ENCODE measurements around the gene CYP2A6. TPM values are rescaled to one million over a fixed set of nuclear protein-coding genes. Genes with fewer than 3 reads are reported as not detected.
"Not testable (repeated sequence)": the region's sequence is repeated elsewhere in the genome, so short reads cannot be mapped to it uniquely, and the experiment has no call there.

The CYP2A6 gene
- total RNA-seq, 4 donors from 2014 or later, result not detected

DNA sequence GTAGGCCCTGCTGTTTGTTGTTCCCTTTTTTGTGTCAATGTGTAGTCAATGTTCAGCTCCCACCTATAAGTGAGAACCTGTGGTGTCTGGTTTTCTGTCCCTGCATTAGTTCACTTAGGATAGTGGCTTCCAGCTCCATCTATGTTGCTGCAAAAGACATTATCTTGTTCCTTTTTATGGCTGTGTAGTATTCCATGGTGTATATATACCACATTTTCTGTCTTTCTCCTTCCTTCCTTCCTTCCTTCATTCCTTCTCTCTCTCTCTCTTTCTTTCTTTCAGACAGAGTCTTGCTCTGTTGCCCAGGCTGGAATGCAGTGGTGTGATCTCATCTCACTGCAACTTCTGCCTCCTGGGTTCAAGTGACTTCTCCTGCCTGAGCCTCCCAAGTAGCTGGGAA, 21.0 kb downstream of the CYP2A6 start:
- Histone ChIP-seq H3K27ac (no peak overlapping the region), H3K4me1 (no peaks in the 10 kb centered on the region), H3K36me3 (peaks cover 0 to 26% of the 10 kb centered on the region in 2 donors), H3K4me3 (no peak overlapping the region), H3K27me3 (no peaks in the 10 kb centered on the region), H3K9me3 (no peaks in the 10 kb centered on the region)
- no peak for TF ChIP-seq EP300 (IDR thresholded peaks at IDR 0.05)
- no peak for TF ChIP-seq POLR2AphosphoS5 (IDR thresholded peaks at IDR 0.05)
- TF ChIP-seq, protein P1, sequence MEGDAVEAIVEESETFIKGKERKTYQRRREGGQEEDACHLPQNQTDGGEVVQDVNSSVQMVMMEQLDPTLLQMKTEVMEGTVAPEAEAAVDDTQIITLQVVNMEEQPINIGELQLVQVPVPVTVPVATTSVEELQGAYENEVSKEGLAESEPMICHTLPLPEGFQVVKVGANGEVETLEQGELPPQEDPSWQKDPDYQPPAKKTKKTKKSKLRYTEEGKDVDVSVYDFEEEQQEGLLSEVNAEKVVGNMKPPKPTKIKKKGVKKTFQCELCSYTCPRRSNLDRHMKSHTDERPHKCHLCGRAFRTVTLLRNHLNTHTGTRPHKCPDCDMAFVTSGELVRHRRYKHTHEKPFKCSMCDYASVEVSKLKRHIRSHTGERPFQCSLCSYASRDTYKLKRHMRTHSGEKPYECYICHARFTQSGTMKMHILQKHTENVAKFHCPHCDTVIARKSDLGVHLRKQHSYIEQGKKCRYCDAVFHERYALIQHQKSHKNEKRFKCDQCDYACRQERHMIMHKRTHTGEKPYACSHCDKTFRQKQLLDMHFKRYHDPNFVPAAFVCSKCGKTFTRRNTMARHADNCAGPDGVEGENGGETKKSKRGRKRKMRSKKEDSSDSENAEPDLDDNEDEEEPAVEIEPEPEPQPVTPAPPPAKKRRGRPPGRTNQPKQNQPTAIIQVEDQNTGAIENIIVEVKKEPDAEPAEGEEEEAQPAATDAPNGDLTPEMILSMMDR (IDR thresholded peaks at IDR 0.05), result no peak
- no peak for TF ChIP-seq POLR2A (IDR thresholded peaks at IDR 0.05)
- no peak for ATAC-seq

DNA sequence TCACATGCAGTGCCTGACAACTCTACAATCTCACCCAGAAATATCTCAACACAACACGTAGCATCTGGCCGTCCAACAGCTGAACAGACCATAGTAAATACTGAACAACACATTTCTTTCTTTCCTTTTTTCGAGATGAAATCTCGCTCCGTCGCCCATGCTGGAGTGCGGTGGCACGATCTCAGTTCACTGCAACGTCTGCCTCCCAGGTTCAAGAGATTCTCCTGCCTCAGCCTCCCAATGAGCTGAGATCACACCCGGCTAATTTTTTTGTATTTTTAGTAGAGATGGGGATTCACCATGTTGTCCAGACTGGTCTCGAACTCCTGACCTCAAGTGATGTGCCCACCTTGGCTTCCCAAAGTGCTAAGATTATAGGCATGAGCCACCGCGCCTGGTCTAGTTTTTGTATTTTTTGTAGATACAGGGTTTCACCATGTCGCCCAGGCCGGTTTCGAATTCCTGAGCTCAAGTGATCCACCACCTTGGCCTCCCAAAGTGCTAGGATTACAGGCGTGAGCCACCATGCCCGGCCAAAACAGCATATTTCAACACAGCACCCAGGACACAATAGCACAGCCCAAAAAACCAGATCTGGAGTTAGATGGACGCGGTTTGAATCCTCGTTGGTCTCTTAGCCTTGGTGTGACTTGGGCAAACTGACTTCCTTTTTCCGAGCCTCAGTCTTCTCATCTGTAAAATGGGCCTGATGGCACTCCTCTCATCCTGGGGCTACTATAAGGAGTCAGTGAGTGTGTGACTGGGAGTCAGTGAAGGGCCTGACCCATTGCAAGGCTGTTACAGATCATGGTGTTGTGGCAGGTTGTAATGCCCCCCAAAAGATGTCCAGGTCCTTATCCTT, 22.6 kb downstream of the CYP2A6 start:
- H3K4me1 ChIP-seq, result peaks cover 0 to 13% (median 0%) of the 10 kb centered on the region in 3 donors
- H3K27ac ChIP-seq, result no peak overlapping the region
- peaks cover 0 to 26% of the 10 kb centered on the region in 2 donors for H3K36me3 ChIP-seq
- no peak overlapping the region for H3K4me3 ChIP-seq
- ATAC-seq, result no peak
- H3K9me3 ChIP-seq, result no peaks in the 10 kb centered on the region
- H3K27me3 ChIP-seq, result no peaks in the 10 kb centered on the region
- TF ChIP-seq, protein P1 (IDR thresholded peaks at IDR 0.05), result no peak
- no peak for TF ChIP-seq POLR2A (IDR thresholded peaks at IDR 0.05)
- no peak for TF ChIP-seq POLR2AphosphoS5 (IDR thresholded peaks at IDR 0.05)
- no peak for TF ChIP-seq EP300 (IDR thresholded peaks at IDR 0.05)
- WGBS, 2 donors (ENCODE audit: low coverage in 1 of 2), result 90 to 93% methylated on average over 12 to 21 of the region's 22 CpGs

DNA sequence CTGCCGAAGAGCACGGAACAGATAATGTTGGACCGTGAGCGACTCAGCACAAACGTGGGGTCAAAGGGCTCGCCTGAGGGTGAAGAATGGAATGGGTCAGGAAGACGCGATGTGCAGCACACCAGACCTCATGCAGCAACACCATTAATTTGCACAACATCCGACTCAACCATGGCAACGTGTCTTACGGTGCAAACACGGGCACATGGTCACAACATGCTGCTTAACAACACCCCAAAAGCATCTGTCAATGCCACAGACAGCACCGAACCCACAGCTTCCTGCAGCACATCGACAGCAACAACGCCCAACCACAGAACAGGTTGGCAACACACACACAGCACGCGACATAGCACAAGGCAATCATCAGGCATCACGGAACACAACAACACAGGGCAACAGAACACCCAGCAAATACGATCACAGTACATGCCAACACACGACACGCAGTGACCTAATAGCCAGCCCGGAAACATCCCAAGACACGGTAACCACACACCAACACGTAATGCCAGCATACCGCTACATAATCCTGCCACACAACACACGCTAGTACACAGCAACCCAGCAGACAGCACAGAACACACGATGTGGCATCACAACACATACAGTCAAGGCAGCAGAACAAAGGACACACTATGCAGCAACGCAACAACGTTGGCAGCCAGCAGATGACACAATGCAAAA, 23.4 kb downstream of the CYP2A6 start:
- not testable (repeated sequence) for H3K9me3 ChIP-seq, H3K27ac ChIP-seq, H3K27me3 ChIP-seq, ATAC-seq, H3K4me3 ChIP-seq
- Histone ChIP-seq H3K4me1 (peaks cover 0 to 19% (median 0%) of the 10 kb centered on the region in 3 donors), H3K36me3 (peaks cover 0 to 26% of the 10 kb centered on the region in 2 donors)
- 88 to 100% methylated on average over 4 to 6 of the region's 29 CpGs for WGBS, 2 donors (ENCODE audit: low coverage in 1 of 2)

DNA sequence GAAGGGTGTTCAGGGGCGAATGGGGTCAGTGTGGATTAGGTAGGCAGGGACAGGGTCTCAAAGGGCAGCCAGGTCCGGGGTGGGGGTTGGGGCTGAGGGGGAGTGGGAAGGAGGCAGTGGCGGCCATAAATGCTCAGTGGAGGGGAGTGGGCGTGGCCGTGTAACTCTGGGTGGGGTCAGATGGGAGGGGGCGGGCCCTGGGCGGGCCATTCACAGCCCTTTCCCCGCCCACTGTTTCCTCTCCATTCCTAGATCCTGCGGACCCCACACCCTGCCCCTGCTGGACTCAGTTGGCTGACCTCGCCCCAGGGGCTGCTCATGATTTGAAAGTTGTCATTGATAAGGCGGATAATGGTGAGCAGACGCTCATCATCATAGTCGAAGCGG, 23.9 kb downstream of the CYP2A6 start:
- H3K27me3 ChIP-seq, H3K27ac ChIP-seq, H3K9me3 ChIP-seq, ATAC-seq, H3K4me3 ChIP-seq: not testable (repeated sequence)
- H3K36me3 ChIP-seq, result peaks cover 0 to 26% of the 10 kb centered on the region in 2 donors
- WGBS, 2 donors (ENCODE audit: low coverage in 1 of 2), result 40% methylated on average over 1 of the region's 14 CpGs; no CpG with 5 or more reads in 1 of the 2 donors
- H3K4me1 ChIP-seq, result peaks cover 0 to 19% (median 0%) of the 10 kb centered on the region in 3 donors

DNA sequence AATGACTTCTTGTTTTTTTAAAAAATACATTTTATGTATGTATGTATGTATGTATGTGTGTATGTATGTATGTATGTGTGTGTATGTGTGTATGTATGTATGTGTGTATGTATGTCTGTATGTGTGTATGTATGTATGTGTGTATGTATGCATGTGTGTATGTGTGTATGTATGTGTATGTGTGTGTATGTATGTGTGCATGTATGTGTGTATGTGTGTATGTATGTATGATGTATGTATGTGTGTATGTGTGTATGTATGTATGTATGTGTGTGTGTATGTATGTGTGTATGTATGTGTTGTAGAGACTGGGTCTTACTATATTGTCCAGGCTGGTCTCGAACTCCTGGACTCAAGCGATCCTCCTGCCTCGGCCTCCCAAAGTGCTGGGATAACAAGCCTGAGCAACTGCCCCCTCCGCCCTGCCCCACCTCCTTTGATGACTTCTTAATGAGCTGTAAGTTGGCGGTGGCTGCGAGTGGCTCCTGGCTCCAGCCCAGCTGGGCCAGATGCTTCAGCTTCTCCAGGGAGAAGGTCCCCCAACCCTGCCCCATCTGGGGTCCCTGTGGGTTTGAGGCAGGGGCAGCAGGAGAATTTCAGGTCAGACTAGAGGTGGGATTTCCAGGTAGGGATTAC, 24.7 kb downstream of the CYP2A6 start:
- not testable (repeated sequence) for ATAC-seq, H3K4me3 ChIP-seq, H3K27ac ChIP-seq, H3K9me3 ChIP-seq, H3K27me3 ChIP-seq
- Histone ChIP-seq H3K36me3 (peaks cover 0 to 26% of the 10 kb centered on the region in 2 donors), H3K4me1 (peaks cover 0 to 19% (median 0%) of the 10 kb centered on the region in 3 donors)
- WGBS, 2 donors (ENCODE audit: low coverage in 1 of 2), result 100% methylated on average over 3 of the region's 6 CpGs; no CpG with 5 or more reads in 1 of the 2 donors

DNA sequence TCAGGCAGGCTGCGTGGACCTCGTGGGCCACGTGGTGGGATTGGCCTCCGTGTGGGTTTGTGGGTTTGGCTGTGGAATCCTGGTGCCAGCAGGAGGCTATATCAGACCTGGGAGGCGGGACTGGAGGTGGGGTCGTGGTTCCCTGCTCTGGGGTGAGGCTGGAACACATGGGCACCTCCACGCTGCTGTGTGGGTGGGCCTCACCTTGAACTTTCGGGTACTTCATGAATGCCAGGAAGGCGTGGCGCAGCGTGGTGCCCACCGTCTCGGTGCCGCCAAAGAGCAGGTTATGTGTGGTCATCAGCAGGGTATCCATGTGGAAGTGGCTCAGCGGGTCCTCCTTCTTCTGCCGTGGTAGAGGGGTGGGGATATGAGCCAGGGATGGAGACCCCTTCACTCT, 25.3 kb downstream of the CYP2A6 start:
- H3K4me3 ChIP-seq, ATAC-seq, H3K27me3 ChIP-seq, H3K27ac ChIP-seq, H3K9me3 ChIP-seq: not testable (repeated sequence)
- 81 to 83% methylated on average over 4 to 6 of the region's 16 CpGs for WGBS, 2 donors (ENCODE audit: low coverage in 1 of 2)
- H3K36me3 ChIP-seq, result peaks cover 0 to 26% of the 10 kb centered on the region in 2 donors
- peaks cover 0 to 22% (median 0%) of the 10 kb centered on the region in 3 donors for H3K4me1 ChIP-seq

DNA sequence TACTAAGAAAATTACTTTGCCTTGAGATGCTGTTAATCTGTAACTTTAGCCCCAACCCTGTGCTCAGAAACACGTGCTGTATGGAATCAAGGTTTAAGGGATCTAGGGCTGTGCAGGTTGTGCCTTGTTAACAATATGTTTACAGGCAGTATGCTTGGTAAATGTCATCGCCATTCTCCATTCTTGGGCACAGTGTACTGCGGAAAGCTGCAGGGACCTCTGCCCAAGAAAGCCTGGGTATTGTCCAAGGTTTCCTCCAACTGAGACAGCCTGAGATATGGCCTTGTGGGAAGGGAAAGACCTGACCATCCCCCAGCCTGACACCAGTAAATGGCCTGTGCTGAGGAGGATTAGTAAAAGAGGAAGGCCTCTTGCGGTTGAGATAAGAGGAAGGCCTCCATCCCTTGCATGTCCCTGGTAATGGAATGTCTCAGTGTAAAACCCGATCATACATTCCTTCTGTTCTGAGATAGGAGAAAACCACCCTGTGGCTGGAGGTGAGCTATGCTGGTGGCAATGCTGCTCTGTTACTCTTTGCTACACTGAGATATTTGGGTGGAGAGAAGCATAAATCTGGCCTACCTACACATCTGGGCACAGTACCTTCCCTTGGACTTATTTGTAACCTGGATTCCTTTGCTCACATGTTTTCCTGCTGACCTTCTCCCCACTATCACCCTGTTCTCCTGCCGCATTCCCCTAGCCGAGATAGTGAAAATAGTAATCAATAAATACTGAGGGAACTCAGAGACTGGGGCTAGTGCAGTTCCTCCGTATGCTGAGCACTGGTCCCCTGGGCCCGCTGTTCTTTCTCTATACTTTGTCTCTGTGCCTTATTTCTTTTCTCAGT, 27.3 kb downstream of the CYP2A6 start:
- not testable (repeated sequence) for H3K27me3 ChIP-seq, ATAC-seq, H3K4me3 ChIP-seq, H3K9me3 ChIP-seq
- Histone ChIP-seq H3K4me1 (peaks cover 0 to 42% (median 14%) of the 10 kb centered on the region in 3 donors), H3K36me3 (peaks cover 0 to 15% of the 10 kb centered on the region in 2 donors), H3K27ac (peak overlapping the region in 1 of 4 donors; percentile 27)
- WGBS, 2 donors (ENCODE audit: low coverage in 1 of 2), result 56 to 100% methylated on average over 1 to 9 of the region's 9 CpGs

Measured in gastroesophageal sphincter (tissue), 4 donors.